Activated T-cell treated with anti-CD3 and anti-CD28 coated beads, Interleukin-2, amount 50 U/mL, for 48 hours (primary cell): ENCODE data around the gene HYCC1.
"Not testable (repeated sequence)": the region's sequence is repeated elsewhere in the genome, so short reads cannot be mapped to it uniquely, and the experiment has no call there.

Experiments
- DNase-seq, 2 experiments: peaks; one replicate each; pipeline ENCODE4 v3.0.0-alpha.2; 2020

Gene HYCC1

GRCh38 chr7:22983257-22983855, 30.6 kb downstream of the HYCC1 start:
- DNase-seq = no peak

GRCh38 chr7:22980422-22980821, 33.5 kb downstream of the HYCC1 start:
- DNase-seq = no peak

- DNase-seq = no peak
These were observed 34.1 kb downstream of the HYCC1 start for GRCh38 chr7:22979861-22980260.

GRCh38 chr7:22979251-22979650, 34.7 kb downstream of the HYCC1 start:
- no peak for DNase-seq

GRCh38 chr7:22974636-22975035, 39.3 kb downstream of the HYCC1 start:
- not testable (repeated sequence) for DNase-seq

- DNase-seq = no peak
These were observed 41.7 kb downstream of the HYCC1 start for GRCh38 chr7:22972207-22972606.

- no peak for DNase-seq
These were observed 44.9 kb downstream of the HYCC1 start for GRCh38 chr7:22969010-22969431.
